Fibroblast of mammary gland (primary cell): Measurements from ENCODE around the gene SEC22C.

Experiments
- DNase-seq: peaks from one replicate; pipeline ENCODE4 v3.0.0-alpha.2; 2010; ENCODE audit warnings: low read depth
- H3K4me3 ChIP-seq: 2 replicates; pipeline ENCODE4 v1.5.1; 2011; ENCODE audit warnings: low read depth, mild to moderate bottlenecking, low read length, moderate library complexity; ENCODE audit not compliant: control insufficient read depth
- TF ChIP-seq, protein P1 (sequence below): conservative IDR thresholded peaks from 2 replicates; pipeline ENCODE4 v1.5.1; 2011; ENCODE audit warnings: low read depth, low read length, inconsistent platforms; ENCODE audit not compliant: control insufficient read depth, insufficient read depth

SEC22C gene

DNA sequence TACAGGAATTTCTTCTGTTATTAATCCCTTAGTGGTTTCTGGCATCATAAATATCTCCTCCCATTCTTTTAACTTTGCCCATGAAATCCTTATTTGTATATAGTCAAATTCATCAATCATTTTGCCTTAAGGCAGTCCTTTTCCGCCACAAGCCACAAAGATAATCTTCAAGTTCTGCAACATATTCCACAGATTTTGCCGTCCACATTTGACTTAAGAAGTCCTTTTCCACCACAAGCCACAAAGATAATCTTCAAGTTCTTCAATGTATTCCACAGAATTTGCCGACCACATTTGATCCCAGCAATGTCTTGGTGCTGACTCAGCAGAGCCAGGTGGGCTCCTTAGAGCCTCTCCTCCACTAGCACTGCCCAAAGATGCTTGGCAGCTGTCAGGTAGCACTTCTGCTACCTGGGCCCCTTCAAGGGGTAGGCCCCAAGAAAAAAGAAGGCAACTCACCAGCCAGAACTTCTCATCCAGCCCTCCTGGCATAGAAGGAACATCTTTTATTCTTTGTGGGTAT is 35.0 kb downstream of the SEC22C start:
- no peak overlapping the region for H3K4me3 ChIP-seq
- no peak for DNase-seq
- TF ChIP-seq, protein P1, sequence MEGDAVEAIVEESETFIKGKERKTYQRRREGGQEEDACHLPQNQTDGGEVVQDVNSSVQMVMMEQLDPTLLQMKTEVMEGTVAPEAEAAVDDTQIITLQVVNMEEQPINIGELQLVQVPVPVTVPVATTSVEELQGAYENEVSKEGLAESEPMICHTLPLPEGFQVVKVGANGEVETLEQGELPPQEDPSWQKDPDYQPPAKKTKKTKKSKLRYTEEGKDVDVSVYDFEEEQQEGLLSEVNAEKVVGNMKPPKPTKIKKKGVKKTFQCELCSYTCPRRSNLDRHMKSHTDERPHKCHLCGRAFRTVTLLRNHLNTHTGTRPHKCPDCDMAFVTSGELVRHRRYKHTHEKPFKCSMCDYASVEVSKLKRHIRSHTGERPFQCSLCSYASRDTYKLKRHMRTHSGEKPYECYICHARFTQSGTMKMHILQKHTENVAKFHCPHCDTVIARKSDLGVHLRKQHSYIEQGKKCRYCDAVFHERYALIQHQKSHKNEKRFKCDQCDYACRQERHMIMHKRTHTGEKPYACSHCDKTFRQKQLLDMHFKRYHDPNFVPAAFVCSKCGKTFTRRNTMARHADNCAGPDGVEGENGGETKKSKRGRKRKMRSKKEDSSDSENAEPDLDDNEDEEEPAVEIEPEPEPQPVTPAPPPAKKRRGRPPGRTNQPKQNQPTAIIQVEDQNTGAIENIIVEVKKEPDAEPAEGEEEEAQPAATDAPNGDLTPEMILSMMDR: no peak

DNA sequence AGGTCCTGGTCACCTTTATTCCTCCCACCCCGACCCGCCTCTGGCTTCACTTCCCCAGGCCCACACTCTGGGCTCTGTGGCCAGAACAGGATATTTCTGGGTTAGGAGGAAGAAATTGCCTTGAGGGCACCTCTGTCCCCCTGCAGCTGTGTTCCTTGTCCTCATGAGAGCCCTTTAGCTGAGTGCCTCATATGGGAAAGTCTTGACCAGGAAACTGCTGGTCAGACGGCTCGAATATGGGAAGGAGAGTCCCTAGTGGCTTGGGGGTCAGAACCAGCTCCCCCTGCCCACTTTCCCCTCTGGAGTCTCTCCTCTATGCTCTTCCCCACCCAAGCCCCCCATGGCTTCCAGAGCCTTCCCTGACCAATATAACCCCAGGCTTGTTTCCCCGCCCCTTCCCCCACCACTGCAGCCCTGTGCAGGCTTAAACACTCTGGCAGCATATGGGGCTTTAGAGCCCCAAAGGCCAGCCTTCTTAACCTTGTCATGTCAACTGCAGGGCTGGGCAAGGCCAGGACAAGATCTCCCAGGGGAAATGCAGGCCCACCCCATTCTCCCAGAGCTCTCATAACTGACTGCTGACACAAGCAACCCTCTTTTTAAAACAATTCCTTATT is 36.4 kb downstream of the SEC22C start:
- DNase-seq: no peak
- no peak overlapping the region for H3K4me3 ChIP-seq
- TF ChIP-seq, protein P1: no peak

DNA sequence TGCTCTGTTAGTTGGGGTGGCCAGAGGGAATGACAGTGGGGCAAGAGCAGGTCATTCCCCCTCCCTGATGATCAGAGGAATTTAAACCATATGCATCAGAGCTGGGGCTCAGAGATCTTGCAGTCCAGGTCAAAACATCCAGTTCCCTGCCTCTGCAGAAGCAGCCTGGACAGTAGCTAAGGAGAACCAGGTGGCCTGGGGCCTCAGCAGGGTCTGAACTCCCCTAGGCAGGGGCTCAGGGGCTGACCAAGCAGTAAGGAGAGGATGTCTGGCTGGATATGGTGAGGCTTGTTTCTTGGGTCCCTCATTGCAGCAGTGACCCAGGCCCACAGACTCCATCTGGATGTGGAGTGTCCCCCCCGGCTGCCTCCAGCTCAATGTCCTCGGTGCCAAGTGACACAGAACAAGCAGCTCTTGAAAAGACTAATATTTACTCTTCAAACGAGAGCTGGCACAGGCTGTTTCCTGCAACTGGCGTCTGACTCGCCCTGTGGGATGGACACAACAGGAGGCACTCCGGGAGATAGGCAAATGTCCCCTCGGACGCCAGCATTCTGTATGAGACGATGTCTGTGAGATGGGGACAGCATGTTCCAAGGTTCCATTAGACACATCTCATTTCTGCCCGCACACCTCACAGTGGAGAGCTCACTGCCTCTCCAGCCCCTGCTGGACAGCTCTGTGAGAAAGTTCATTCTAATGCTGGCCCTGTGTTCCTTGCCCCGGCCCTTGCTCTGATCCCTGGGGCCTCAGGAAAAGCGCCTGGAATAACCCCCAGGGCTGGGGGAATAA is 37.1 kb downstream of the SEC22C start:
- TF ChIP-seq, protein P1: no peak
- H3K4me3 ChIP-seq: no peak overlapping the region
- no peak for DNase-seq

DNA sequence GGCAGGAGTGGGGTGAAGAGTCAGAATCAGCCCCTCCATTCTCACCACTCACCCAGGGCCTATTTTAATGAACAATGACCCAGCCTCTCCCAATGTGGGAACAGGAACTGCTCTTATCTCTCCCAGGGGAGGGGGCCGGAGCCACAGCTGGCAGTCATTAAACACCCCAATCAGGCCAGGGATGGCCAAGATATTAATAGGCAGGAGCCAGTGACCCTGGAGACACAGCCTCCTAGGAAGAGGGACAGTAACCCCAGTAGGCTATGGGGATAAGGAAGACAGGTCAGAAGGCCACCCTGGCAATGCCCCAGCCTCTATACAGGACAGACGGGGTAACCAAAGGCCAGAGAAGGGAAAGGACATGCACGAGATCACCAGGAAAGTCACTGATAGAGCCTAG is 40.7 kb downstream of the SEC22C start:
- no peak for DNase-seq

DNA sequence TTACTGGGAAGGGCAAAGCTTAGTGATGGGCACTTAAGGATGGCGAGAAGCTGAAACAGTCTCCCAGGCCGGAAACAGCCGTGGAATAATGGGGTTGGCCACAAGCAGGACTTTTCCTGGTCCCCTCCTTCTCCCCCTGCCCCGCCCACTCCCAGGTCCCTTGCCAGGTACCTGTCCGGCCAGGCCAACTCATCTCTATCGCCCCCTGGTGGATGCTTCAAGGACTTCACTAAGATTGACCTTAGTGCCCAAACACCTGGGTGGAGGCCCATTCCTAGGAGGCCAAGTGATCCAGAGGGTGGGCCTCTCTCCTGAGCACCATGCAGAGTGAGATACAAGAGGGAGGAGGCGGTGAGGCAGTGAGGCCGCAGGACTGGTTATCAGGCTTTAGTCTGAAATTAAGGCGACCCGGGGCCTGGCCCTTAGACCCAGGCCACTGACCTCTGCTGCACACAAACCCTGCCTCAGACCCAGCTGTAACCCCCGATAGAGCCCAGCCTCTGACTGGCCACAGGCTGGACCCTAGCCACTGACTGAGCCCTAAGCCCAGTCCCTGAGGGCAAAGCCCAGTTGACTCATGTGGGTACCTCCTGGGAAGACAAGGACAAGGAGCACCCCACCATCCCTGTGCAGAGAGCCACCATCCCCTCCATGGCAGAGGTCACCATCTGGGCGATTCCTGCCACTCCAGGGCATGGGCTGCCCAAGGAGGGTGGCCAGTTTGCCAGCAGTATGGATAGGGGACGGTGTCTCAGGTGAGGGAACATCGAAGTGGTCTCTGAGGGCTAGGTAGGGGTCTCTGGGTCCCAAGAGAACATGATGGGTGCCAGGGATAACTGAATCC is 41.7 kb downstream of the SEC22C start:
- H3K4me3 ChIP-seq: no peak overlapping the region
- TF ChIP-seq, protein P1: peak; percentile 61
- DNase-seq: peak; percentile 26

More for the DNA sequence above, 40.7 kb downstream of the SEC22C start:
- TF ChIP-seq, protein P1: no peak
- H3K4me3 ChIP-seq: no peak overlapping the region

DNA sequence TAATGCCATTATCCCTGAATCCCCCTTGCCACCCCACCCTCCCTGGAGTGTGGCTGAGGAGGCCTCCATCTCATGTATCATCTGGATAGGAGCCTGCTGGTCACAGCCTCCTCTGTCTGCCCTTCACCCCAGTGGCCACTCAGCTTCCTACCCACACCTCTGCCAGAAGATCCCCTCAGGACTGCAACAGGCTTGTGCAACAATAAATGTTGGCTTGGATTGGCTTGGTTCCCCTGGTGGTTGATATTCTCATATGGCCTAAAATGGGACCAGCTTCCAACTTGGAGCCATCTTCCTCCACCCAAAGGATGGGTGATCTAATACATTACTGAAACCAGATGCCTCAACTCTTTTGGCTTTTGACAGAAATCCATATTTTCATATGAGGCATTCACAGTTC is 44.4 kb downstream of the SEC22C start:
- H3K4me3 ChIP-seq: no peak overlapping the region
- peak; percentile 32 for DNase-seq
- TF ChIP-seq, protein P1: no peak
